ENCODE results near the gene SLC16A4.

SLC16A4 gene

DNA sequence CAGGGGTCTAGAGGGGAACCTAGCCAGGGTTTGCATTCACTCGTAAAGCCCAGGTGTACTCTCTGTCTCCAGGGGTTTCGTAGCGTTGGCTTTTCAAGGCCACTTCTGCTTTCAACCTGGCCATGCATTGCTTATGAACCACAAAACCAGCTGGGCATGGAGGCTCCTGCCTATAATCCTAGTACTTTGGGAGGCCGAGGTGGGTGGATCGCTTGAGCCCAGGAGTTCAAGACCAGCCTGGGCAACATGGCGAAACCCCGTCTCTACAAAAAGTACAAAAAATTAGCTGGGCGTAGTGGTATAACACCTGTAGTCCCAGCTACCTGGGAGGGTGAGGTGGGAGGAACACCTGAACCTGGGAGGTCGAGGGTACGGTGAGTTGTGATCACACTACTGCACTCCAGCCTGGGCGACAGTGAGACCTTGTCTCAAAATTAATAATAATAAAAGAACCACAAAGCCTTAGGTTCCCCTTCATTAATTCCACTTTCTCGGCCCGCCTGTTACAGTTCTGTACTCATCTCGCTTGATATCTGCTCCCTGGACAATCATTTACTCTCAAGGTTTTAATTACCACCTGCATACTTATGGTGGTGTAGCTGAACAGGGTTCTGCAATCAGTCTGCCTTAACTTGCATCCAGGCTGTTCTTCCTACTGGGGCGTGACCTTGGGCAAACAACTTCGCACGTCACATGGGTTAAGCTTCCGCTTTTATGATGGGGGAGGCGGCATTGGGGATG is 6.1 kb downstream of the SLC16A4 start:
- DNase-seq (ENCODE audit: low read depth): no peak
- TF ChIP-seq, protein P1, sequence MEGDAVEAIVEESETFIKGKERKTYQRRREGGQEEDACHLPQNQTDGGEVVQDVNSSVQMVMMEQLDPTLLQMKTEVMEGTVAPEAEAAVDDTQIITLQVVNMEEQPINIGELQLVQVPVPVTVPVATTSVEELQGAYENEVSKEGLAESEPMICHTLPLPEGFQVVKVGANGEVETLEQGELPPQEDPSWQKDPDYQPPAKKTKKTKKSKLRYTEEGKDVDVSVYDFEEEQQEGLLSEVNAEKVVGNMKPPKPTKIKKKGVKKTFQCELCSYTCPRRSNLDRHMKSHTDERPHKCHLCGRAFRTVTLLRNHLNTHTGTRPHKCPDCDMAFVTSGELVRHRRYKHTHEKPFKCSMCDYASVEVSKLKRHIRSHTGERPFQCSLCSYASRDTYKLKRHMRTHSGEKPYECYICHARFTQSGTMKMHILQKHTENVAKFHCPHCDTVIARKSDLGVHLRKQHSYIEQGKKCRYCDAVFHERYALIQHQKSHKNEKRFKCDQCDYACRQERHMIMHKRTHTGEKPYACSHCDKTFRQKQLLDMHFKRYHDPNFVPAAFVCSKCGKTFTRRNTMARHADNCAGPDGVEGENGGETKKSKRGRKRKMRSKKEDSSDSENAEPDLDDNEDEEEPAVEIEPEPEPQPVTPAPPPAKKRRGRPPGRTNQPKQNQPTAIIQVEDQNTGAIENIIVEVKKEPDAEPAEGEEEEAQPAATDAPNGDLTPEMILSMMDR (IDR thresholded peaks at IDR 0.05; ENCODE audit: low read depth, low read length, missing control alignments): no peak
- in situ Hi-C loops (cut with HindIII; ENCODE audit: low sequenced_read_pairs): no loop called here
- H3K4me3 ChIP-seq (ENCODE audit: low read depth, low read length): no peak overlapping the region

DNA sequence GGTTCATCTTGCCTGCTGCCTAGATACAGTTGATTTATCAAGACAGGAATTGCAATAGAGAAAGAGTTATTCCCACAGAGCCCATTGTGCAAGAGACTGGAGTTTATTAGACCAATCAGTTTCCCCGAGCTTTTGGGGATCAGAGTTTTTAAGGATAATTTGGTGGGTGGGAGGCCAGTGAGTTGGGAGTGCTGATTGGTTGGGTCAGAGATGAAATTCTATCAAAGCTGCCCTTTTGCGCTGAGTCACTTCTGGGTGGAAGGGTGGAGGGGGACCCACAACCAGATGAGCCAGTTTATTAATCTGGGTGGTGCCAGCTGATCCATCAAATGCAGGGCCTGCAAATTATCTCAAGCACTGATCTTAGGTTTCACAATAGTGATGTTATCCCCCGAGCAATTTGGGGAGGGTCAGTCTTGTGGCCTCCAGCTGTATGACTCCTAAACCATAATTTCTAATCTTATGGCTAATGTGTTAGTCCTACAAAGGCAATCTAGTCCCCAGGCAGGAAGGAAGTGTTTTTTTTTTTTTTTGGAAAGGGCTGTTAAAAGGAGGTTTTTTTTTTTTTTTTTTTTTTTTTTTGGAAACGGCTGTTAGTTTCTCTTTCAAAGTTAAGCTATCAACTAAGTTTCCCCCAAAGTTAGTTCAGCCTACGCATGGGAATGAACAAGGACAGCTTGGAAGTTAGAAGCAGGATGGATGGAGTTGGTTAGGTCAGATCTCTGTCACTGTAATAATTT is 7.4 kb downstream of the SLC16A4 start:
- no peak for DNase-seq (ENCODE audit: low read depth)
- no peak overlapping the region for H3K4me3 ChIP-seq (ENCODE audit: low read depth, low read length)
- TF ChIP-seq, protein P1 (IDR thresholded peaks at IDR 0.05; ENCODE audit: low read depth, low read length, missing control alignments): no peak
- in situ Hi-C loops (cut with HindIII; ENCODE audit: low sequenced_read_pairs): no loop called here

DNA sequence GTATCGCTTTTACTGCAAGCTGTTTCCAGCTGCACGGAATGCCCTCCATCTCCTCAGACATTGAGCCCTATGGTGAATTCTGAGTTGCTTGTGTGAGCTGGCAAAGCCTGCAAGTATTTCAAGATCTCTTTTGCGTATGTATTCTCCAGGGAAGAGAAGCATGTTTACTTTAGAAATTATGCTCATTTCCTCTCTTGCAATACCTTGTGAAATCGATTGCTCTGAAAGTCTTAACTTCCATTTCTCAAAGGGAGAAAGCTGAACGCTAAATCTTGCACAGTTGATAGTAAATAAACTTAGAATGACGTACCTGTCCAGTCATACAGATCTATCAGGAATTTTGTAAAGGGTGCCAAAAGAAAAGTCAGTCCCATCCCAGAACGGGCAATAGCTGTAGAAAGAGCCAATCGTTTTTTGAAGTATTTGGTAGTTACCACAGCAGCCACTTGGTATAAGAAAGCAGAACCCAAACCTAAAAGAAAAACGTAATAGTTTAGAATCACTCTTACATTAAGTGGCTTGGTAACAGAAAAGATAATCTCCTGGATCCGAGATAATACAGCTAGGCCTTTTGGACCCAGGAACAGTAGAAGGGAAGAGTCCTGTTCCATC is 10.0 kb downstream of the SLC16A4 start:
- DNase-seq (ENCODE audit: low read depth): no peak
- in situ Hi-C loops (cut with HindIII; ENCODE audit: low sequenced_read_pairs): no loop called here
- H3K4me3 ChIP-seq (ENCODE audit: low read depth, low read length): no peak overlapping the region
- TF ChIP-seq, protein P1 (IDR thresholded peaks at IDR 0.05; ENCODE audit: low read depth, low read length, missing control alignments): no peak

DNA sequence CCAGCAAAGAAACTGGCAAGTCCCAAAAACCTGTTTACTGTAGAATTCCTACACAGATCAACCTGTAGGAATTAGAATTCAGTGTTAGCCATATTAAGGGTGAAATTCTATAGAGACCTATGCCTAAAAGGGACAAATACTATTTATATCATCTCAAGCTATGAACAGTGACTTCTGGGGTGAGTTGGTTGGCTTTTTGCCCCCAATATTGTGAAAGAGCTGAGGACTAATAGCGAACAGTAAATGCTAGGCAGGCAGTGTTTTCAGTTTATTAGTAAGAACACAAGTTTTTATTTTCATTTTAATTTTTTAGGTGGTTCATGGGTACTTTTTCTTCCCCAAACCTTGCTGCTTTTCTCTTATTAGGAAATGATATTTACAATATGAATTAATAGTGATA is 15.3 kb downstream of the SLC16A4 start:
- H3K4me3 ChIP-seq (ENCODE audit: low read depth, low read length): no peak overlapping the region
- TF ChIP-seq, protein P1 (IDR thresholded peaks at IDR 0.05; ENCODE audit: low read depth, low read length, missing control alignments): no peak
- DNase-seq (ENCODE audit: low read depth): no peak
- in situ Hi-C loops (cut with HindIII; ENCODE audit: low sequenced_read_pairs): no loop called here

DNA sequence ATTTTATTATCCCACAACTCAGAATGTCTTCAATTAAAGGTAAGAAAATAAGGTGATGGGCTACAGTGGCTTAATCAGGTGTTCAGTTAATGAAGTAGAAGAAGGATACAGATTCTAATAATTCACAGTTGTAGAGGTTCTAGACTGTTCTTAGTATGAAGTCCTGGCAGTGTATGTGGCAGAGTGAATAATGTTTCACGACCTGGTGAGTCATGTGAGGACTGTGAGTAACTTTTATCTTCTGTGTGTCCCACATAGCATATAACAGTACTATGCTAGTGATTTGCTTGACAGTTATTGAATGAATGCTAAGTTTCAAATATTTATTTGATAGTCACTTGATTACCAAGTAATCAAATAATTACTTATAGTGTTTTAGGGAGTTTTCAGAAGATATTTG is 20.0 kb downstream of the SLC16A4 start:
- in situ Hi-C loops (cut with HindIII; ENCODE audit: low sequenced_read_pairs): no loop called here
- DNase-seq (ENCODE audit: low read depth): no peak
- H3K4me3 ChIP-seq (ENCODE audit: low read depth, low read length): no peak overlapping the region
- TF ChIP-seq, protein P1 (IDR thresholded peaks at IDR 0.05; ENCODE audit: low read depth, low read length, missing control alignments): no peak

DNA sequence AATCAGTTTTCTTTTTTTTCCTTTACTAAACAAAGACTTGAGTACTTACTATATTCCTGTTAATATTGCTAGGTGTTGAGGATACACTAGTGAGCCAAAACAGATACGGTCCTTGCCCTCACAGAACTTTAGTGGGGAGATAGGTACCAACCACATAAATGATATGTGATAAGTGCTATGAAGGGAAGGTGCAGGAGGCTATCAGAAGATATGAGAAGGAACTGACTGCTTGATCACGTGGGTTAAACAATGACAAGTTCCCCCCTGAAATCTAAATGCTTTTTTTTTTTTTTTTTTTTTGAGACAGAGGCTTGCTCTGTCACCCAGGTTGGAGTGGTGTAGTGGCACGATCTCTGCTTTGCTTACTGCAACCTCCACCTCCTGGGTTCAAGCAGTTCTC is 26.6 kb downstream of the SLC16A4 start:
- in situ Hi-C loops (cut with HindIII; ENCODE audit: low sequenced_read_pairs): no loop called here
- TF ChIP-seq, protein P1 (IDR thresholded peaks at IDR 0.05; ENCODE audit: low read depth, low read length, missing control alignments): no peak
- no peak overlapping the region for H3K4me3 ChIP-seq (ENCODE audit: low read depth, low read length)
- no peak for DNase-seq (ENCODE audit: low read depth)
